Measurements from ENCODE around the gene SAMD4B.
A peak's percentile ranks its signal among the peaks of the same experiment; 100 is the strongest.
"Not testable (repeated sequence)": the region's sequence is repeated elsewhere in the genome, so short reads cannot be mapped to it uniquely, and the experiment has no call there.

SAMD4B gene

DNA sequence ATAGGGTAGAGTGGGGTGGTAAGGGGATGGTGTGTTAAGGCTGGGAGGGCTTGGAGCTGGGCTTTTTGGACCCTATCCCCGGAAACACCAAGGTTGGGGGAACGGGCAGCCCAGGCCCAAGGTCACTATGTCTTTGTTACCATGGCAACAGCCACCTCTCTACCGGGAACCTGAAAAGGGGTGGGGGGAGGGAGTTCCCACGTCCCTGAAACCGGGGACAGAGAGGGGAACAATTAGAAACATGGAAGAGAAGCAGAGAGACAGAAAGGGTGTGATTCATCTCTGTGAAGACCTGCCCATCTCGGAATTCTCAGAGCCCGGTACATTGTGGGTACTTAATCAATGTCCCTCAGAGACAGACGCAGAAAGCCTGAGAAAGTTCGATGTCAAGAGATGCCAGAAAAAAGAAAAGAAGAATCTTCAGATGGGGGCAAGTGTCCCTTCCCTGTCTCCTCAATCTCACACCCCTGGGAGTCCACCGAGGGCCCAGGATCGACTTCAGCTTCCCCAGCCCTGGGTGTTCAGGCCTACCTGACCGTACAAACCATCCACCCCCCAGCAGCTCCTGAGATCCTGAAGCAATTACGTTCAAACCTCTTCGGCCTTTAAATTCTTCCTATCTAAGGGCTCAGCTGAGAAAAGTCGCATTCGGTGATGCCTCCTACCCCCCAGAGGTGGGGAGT is 14.7 kb upstream of the SAMD4B start:
- TF ChIP-seq, protein P1, sequence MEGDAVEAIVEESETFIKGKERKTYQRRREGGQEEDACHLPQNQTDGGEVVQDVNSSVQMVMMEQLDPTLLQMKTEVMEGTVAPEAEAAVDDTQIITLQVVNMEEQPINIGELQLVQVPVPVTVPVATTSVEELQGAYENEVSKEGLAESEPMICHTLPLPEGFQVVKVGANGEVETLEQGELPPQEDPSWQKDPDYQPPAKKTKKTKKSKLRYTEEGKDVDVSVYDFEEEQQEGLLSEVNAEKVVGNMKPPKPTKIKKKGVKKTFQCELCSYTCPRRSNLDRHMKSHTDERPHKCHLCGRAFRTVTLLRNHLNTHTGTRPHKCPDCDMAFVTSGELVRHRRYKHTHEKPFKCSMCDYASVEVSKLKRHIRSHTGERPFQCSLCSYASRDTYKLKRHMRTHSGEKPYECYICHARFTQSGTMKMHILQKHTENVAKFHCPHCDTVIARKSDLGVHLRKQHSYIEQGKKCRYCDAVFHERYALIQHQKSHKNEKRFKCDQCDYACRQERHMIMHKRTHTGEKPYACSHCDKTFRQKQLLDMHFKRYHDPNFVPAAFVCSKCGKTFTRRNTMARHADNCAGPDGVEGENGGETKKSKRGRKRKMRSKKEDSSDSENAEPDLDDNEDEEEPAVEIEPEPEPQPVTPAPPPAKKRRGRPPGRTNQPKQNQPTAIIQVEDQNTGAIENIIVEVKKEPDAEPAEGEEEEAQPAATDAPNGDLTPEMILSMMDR (conservative IDR thresholded peaks at IDR 0.05; ENCODE audit: low read depth, low read length): no peak
- DNase-seq (ENCODE audit: low read depth): no peak
- H3K4me3 ChIP-seq (ENCODE audit: low read length): no peak overlapping the region

DNA sequence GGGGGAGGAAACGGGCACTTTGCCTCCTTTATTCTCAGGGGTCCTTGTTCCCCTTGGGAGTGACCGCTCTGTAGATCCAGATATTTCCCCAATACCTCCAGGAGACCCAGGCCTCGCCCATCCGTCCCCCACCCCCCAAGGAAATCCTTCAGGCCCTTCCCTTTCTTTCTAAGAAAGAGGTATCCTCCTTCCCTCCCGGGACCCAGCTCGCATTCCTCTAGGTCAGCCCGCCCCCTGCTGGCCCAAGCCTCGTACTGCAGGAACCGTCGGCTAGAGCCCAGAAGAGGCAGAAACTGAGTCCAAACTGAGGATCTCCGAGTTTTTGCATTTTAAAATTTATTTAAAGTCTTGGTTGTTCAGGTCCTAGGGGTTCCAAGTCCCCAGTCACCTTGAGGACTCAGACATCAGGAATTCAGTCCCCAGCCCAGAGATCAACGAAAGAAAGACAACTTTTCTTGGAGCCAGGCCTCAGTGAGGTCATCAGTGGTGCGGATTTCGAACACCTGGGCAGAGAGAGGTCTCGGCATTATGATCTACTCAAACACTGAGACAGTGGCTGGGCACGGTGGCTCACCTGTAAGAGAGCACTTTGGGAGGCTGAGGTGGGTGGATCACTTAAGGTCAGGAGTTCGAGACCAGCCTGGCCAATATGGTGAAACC is 14.0 kb upstream of the SAMD4B start:
- no peak overlapping the region for H3K4me3 ChIP-seq (ENCODE audit: low read length)
- TF ChIP-seq, protein P1 (conservative IDR thresholded peaks at IDR 0.05; ENCODE audit: low read depth, low read length): peak; percentile 94
- DNase-seq (ENCODE audit: low read depth): no peak

DNA sequence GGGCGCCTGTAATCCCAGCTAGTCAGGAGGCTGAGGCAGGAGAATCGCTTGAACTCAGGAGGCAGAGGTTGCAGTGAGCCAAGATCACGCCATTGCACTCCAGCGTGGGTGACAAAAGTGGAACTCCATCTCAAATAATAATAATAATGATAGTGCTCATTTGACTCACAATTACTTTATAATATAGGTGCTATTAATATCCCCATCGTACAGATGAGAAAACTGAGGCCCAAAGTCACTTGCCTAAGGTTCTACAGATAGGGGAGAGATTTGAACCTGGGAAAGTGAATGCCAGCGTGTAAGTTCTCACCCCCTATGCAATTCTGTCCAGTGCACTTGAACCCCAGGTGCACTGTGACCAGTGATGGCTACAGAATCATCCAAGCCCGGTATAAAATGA is 12.3 kb upstream of the SAMD4B start:
- no peak overlapping the region for H3K4me3 ChIP-seq (ENCODE audit: low read length)
- TF ChIP-seq, protein P1 (conservative IDR thresholded peaks at IDR 0.05; ENCODE audit: low read depth, low read length): no peak
- no peak for DNase-seq (ENCODE audit: low read depth)

DNA sequence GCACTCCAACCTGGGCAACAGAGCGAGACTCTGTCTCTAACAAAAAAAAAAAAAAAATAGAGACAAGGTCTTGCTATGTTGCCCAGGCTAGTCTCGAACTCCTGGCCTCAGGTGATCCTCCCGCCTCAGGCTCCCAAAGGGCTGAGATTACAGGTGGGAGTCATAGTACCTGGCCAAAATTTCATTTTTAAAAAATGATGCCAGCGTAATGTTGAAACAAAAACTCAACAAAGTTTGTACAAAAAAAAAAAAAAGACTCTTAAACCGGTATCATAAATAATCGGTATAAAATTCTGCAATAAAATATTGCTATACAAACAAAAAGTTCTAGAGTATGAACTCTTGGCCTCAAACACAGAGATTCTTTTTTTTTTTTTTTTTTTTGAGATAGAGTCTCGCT is 9.9 kb upstream of the SAMD4B start:
- H3K4me3 ChIP-seq (ENCODE audit: low read length): no peak overlapping the region
- DNase-seq (ENCODE audit: low read depth): no peak
- TF ChIP-seq, protein P1 (conservative IDR thresholded peaks at IDR 0.05; ENCODE audit: low read depth, low read length): no peak

DNA sequence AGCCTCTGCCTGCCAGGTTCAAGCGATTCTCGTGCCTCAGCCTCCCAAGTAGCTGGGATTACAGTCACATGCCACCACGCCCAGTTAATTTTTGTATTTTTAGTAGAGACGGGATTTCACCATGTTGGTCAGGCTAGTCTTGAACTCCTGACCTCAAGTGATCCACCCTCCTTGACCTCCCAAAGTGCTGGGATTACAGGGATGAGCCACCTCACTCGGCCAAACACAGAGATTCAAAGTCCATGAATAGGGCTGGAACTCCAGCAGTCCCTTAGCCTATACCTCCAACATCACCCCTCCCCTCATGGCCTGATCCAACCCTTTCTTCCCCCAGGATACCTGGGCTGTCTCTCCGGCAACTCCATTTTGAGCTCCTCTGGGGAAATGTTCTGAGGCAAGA is 9.5 kb upstream of the SAMD4B start:
- not testable (repeated sequence) for H3K4me3 ChIP-seq (ENCODE audit: low read length)

DNA sequence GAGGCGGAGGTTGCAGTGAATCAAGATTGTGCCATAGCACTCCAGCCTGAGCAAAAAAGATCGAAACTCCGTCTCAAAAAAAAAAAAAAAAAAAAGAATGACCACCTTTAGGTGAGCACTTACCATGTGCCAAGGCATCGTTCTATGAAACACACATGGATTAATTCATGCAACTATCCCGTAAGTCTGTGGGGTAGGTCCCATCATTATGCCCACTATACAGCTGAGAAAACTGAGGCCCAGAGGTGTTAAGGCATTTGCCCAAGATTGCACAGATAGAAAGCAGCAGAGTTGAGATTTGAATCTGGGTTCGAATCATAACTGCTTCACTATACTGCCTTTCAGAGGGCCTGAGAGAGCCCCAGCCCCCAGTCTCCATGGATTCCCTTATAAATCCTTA is 8.7 kb upstream of the SAMD4B start:
- no peak overlapping the region for H3K4me3 ChIP-seq (ENCODE audit: low read length)
- no peak for DNase-seq (ENCODE audit: low read depth)
- TF ChIP-seq, protein P1 (conservative IDR thresholded peaks at IDR 0.05; ENCODE audit: low read depth, low read length): no peak

More for the DNA sequence above, 9.5 kb upstream of the SAMD4B start:
- DNase-seq (ENCODE audit: low read depth): not testable (repeated sequence)

DNA sequence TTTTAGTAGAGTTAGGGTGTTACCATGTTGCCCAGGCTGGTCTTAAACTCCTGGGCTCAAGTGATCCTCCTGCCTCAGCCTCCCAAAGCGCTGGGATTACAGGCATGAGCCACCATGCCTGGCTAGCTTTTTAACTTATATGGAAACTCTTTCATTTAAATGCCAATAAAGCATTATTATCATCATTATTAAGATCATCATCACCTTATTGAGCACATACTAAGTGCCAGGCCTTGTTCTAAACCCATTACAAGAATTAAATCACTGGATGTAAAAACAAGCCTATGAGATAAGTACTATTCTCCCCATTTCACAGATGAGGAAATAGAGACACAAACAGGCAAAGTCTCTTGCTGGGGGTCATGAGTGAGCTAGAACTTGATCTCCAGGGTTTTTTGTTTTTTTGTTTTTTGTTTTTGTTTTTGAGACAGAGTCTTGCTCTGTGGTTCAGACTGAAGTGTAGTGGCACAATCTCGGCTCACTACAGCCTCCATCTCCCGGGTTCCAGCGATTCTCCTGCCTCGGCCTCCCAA is 7.7 kb upstream of the SAMD4B start:
- H3K4me3 ChIP-seq (ENCODE audit: low read length): no peak overlapping the region
- DNase-seq (ENCODE audit: low read depth): no peak
- TF ChIP-seq, protein P1 (conservative IDR thresholded peaks at IDR 0.05; ENCODE audit: low read depth, low read length): no peak

Measured in retinal pigment epithelial cell (primary cell).